Measurements from ENCODE around the gene PRPF39. TPM values are rescaled to one million over a fixed set of nuclear protein-coding genes. Genes with fewer than 3 reads are reported as not detected.

PRPF39 gene
- total and polyA plus RNA-seq, 10 of the 15 experiments (the other 5 are each of a cell fraction or from before 2014, with no cell fraction given) = 22.1 to 91.7 (median 36.9) TPM

GRCh38 chr14:45034730-45035129, 49.2 kb upstream of the PRPF39 start:
- no peaks in the 10 kb centered on the region for H3K27me3 ChIP-seq (replicated peaks in 1 of 2; ENCODE audit: control insufficient read depth in 2 of 2, insufficient read depth in 2 of 2, low read length in 1 of 2)
- no peak overlapping the region for H3K4me3 ChIP-seq
- ChIA-PET CTCF (no interaction called here), SMC1A (ENCODE audit: uncharacterized antibody, unreplicated experiment) (interaction anchor here (1.0 kb wide), 1 partner anchor 26 kb away, joined by 4 read pairs; no protein-coding TSS in a partner anchor), RAD21 (ENCODE audit: unreplicated experiment) (no interaction called here), POLR2A (no interaction called here)
- DNase-seq (ENCODE audit: low read depth, low spot score) (no peak), FAIRE-seq (no peak), ATAC-seq (no peak)
- no TSS peak for BruUV-seq (replicated peaks)
- TF ChIP-seq, protein P1, sequence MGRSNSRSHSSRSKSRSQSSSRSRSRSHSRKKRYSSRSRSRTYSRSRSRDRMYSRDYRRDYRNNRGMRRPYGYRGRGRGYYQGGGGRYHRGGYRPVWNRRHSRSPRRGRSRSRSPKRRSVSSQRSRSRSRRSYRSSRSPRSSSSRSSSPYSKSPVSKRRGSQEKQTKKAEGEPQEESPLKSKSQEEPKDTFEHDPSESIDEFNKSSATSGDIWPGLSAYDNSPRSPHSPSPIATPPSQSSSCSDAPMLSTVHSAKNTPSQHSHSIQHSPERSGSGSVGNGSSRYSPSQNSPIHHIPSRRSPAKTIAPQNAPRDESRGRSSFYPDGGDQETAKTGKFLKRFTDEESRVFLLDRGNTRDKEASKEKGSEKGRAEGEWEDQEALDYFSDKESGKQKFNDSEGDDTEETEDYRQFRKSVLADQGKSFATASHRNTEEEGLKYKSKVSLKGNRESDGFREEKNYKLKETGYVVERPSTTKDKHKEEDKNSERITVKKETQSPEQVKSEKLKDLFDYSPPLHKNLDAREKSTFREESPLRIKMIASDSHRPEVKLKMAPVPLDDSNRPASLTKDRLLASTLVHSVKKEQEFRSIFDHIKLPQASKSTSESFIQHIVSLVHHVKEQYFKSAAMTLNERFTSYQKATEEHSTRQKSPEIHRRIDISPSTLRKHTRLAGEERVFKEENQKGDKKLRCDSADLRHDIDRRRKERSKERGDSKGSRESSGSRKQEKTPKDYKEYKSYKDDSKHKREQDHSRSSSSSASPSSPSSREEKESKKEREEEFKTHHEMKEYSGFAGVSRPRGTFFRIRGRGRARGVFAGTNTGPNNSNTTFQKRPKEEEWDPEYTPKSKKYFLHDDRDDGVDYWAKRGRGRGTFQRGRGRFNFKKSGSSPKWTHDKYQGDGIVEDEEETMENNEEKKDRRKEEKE (IDR thresholded peaks at IDR 0.05) = no peak
- no peak for TF ChIP-seq NFXL1 (IDR thresholded peaks at IDR 0.05; ENCODE audit: borderline replicate concordance)
- TF ChIP-seq, protein P2, sequence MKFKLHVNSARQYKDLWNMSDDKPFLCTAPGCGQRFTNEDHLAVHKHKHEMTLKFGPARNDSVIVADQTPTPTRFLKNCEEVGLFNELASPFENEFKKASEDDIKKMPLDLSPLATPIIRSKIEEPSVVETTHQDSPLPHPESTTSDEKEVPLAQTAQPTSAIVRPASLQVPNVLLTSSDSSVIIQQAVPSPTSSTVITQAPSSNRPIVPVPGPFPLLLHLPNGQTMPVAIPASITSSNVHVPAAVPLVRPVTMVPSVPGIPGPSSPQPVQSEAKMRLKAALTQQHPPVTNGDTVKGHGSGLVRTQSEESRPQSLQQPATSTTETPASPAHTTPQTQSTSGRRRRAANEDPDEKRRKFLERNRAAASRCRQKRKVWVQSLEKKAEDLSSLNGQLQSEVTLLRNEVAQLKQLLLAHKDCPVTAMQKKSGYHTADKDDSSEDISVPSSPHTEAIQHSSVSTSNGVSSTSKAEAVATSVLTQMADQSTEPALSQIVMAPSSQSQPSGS (IDR thresholded peaks at IDR 0.05; ENCODE audit: low read length) = no peak
- no peak for TF ChIP-seq EZH2 (IDR thresholded peaks at IDR 0.05; ENCODE audit: borderline replicate concordance, control insufficient read depth, low read depth, low read length)
- peaks cover 7% of the 10 kb centered on the region for H3K4me1 ChIP-seq (ENCODE audit: control insufficient read depth, insufficient read depth, low read length)
- H3K36me3 ChIP-seq (ENCODE audit: control insufficient read depth in 2 of 2, insufficient read depth in 2 of 2, low read length in 1 of 2) = peaks cover 3 to 18% of the 10 kb centered on the region in 2 experiments; a peak in 3 of 4 replicates
- H3K4me2 ChIP-seq (ENCODE audit: control insufficient read depth, insufficient read depth) = no peak overlapping the region
- H2AFZ ChIP-seq (ENCODE audit: control insufficient read depth, low read depth, low read length) = no peak overlapping the region
- H3K79me2 ChIP-seq (ENCODE audit: control insufficient read depth, insufficient read depth, low read length) = no peaks in the 10 kb centered on the region
- H3K9me3 ChIP-seq (replicated peaks; ENCODE audit: control insufficient read depth, insufficient read depth, low read length) = peaks cover 5% of the 10 kb centered on the region; the same call in 1 of the 3 replicates
- no peaks in the 10 kb centered on the region for H4K20me1 ChIP-seq (ENCODE audit: control insufficient read depth, insufficient read depth)
- in situ Hi-C loops (cut with MboI) = no loop called here
- H3K27ac ChIP-seq (ENCODE audit: control insufficient read depth, insufficient read depth) = no peak overlapping the region; the same call in 1 of the 2 replicates
- no peak overlapping the region for H3K9ac ChIP-seq (ENCODE audit: control insufficient read depth, insufficient read depth, low read length)
- intact Hi-C loops (cut with micrococcal nuclease; ENCODE audit: unreplicated experiment) = no loop called here
